SU-DHL-6 (cell line): ENCODE measurements around the gene GRIK1.

Experiments
- EZH2phosphoT487 ChIP-seq: fragments of 200-600 bp; sonication (generic), shearing (Covaris generic); conservative IDR thresholded peaks from 2 replicates; pipeline ENCODE4 v1.6.1; 2018; ENCODE audit warnings: mild to moderate bottlenecking, antibody characterized with exemption, low read length, moderate library complexity, mixed read lengths
- TF ChIP-seq, protein P1 (sequence below): fragments of 200-600 bp; sonication (generic); IDR thresholded peaks from one replicate; pipeline ENCODE4 v1.5.1; 2017; ENCODE audit warnings: antibody characterized with exemption, mild to moderate bottlenecking, low read length, moderate library complexity; ENCODE audit not compliant: insufficient read depth, poor library complexity, severe bottlenecking

GRCh38 chr21:29578306-29578705 lies 361.5 kb downstream of the GRIK1 start:
- TF ChIP-seq, protein P1, sequence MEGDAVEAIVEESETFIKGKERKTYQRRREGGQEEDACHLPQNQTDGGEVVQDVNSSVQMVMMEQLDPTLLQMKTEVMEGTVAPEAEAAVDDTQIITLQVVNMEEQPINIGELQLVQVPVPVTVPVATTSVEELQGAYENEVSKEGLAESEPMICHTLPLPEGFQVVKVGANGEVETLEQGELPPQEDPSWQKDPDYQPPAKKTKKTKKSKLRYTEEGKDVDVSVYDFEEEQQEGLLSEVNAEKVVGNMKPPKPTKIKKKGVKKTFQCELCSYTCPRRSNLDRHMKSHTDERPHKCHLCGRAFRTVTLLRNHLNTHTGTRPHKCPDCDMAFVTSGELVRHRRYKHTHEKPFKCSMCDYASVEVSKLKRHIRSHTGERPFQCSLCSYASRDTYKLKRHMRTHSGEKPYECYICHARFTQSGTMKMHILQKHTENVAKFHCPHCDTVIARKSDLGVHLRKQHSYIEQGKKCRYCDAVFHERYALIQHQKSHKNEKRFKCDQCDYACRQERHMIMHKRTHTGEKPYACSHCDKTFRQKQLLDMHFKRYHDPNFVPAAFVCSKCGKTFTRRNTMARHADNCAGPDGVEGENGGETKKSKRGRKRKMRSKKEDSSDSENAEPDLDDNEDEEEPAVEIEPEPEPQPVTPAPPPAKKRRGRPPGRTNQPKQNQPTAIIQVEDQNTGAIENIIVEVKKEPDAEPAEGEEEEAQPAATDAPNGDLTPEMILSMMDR: no peak
- no peak for TF ChIP-seq EZH2phosphoT487
